Colonic mucosa (tissue), 4 donors: ENCODE results near the gene MOB3A. TPM values are rescaled to one million over a fixed set of nuclear protein-coding genes. Genes with fewer than 3 reads are reported as not detected.

Experiments
- DNase-seq: peaks from one replicate; pipeline ENCODE4 v3.0.0-alpha.2; 2020
- H3K27ac ChIP-seq: fragments of 200-600 bp; one replicate; pipeline ENCODE4 v1.8.0; 2021
- H3K27me3 ChIP-seq: fragments of 200-600 bp; one replicate; pipeline ENCODE4 v1.8.0; 2021
- H3K36me3 ChIP-seq: fragments of 200-600 bp; one replicate; pipeline ENCODE4 v1.8.0; 2021
- H3K4me1 ChIP-seq: fragments of 200-600 bp; one replicate; pipeline ENCODE4 v1.8.0; 2021; ENCODE audit warnings: mild to moderate bottlenecking
- H3K4me3 ChIP-seq: fragments of 200-600 bp; one replicate; pipeline ENCODE4 v1.8.0; 2021
- H3K9ac ChIP-seq, 2 donors: one replicate each; pipeline ENCODE4 v1.7.0; 2013; ENCODE audit warnings: control low read depth in 2 of 2, low read depth in 2 of 2, low read length in 2 of 2
- H3K9me3 ChIP-seq: fragments of 200-600 bp; one replicate; pipeline ENCODE4 v1.8.0; 2021
- CTCF ChIP-seq: fragments of 200-600 bp; IDR thresholded peaks from one replicate; pipeline ENCODE4 v1.8.0; 2022; ENCODE audit warnings: antibody characterized with exemption, mild to moderate bottlenecking
- intact Hi-C: fragments of 100-400 bp; cut with DNase I; formaldehyde crosslinking; loops from one replicate; pipeline ENCODE4 v1.14.1; 2022
- total RNA-seq, 2 donors: library from RNA; stranded (reverse); fragmentation: NEBNext Ultra II Directional in 1 of 2; extraction: Animal tissue kit (Norgen Biotek cat#: 25700) in 1 of 2; gene quantifications; one replicate each; pipeline ENCODE4 v1.2.1, GENCODE V29; 2021
- donor health status: healthy.
- donor health status: DM: no; HTN: no; CAD: no.
- donor health status: DM: no; HTN: no; CAD: no.

The MOB3A gene
- total RNA-seq, 2 donors from 2014 or later: 40.0 to 40.5 TPM

- intact Hi-C loops: no loop called here
- H3K27me3 ChIP-seq: no peaks in the 10 kb centered on the region
- no peak overlapping the region for H3K27ac ChIP-seq
- no peaks in the 10 kb centered on the region for H3K9me3 ChIP-seq
- no peak overlapping the region for H3K4me3 ChIP-seq
- no peak for DNase-seq
- no peaks in the 10 kb centered on the region for H3K36me3 ChIP-seq
- H3K4me1 ChIP-seq: no peaks in the 10 kb centered on the region
- no peak overlapping the region for H3K9ac ChIP-seq
- TF ChIP-seq CTCF: no peak
Measured at GRCh38 chr19:2021453-2022140, 74.5 kb downstream of the MOB3A start.

Other genes starting within 250 kb of the MOB3A start
- 10 to 100 TPM; 42.0 to 51.7 TPM for gene REXO1, start 247.8 kb downstream of the MOB3A start, total RNA-seq
- 10 to 100 TPM; 31.1 to 34.8 TPM for gene KLF16, start 232.7 kb downstream of the MOB3A start, total RNA-seq
- 10 to 100 TPM; 53.3 to 78.5 TPM for gene ABHD17A, start 210.8 kb downstream of the MOB3A start, total RNA-seq
- 10 to 100 TPM; 14.2 to 24.7 TPM for gene ADAT3, start 190.9 kb downstream of the MOB3A start, total RNA-seq
- gene SCAMP4, start 190.9 kb downstream of the MOB3A start, total RNA-seq: 10 to 100 TPM; 57.4 to 91.8 TPM
- gene CSNK1G2, start 155.2 kb downstream of the MOB3A start, total RNA-seq: 10 to 100 TPM; 55.3 to 61.0 TPM
- 10 to 100 TPM; 74.5 to 81.5 TPM for gene BTBD2, start 80.6 kb downstream of the MOB3A start, total RNA-seq
- gene MKNK2, start 45.1 kb downstream of the MOB3A start, total RNA-seq: 100 to 1,000 TPM; 358 to 589 TPM
- 1 to 10 TPM; 2.1 to 4.5 TPM for gene IZUMO4, start 589 bp upstream of the MOB3A start, total RNA-seq
- gene AP3D1, start 55.2 kb upstream of the MOB3A start, total RNA-seq: 100 to 1,000 TPM; 105 to 137 TPM
- gene DOT1L, start 67.6 kb upstream of the MOB3A start, total RNA-seq: 10 to 100 TPM; 31.5 to 52.0 TPM
- 100 to 1,000 TPM; 176 to 238 TPM for gene PLEKHJ1, start 140.0 kb upstream of the MOB3A start, total RNA-seq
- gene SF3A2, start 140.5 kb upstream of the MOB3A start, total RNA-seq: 10 to 100 TPM; 60.9 to 99.8 TPM
- 1 to 10 TPM in 1 of 2 donors, under 1 TPM in 1; 0.90 to 5.1 TPM for gene AMH, start 153.0 kb upstream of the MOB3A start, total RNA-seq
- 1 to 10 TPM in 1 of 2 donors, under 1 TPM in 1; 0.64 to 1.3 TPM for gene JSRP1, start 160.1 kb upstream of the MOB3A start, total RNA-seq
- gene PEAK3, start 185.8 kb upstream of the MOB3A start, total RNA-seq: under 1 TPM; 0.29 to 0.72 TPM
- gene LINGO3, start 211.8 kb upstream of the MOB3A start, total RNA-seq: under 1 TPM in 1 of 2 donors, not detected in 1; 0.58 TPM
- gene LSM7, start 232.3 kb upstream of the MOB3A start, total RNA-seq: 100 to 1,000 TPM in 1 of 2 donors, 10 to 100 TPM in 1; 99.0 to 185 TPM
- gene SPPL2B, start 232.4 kb upstream of the MOB3A start, total RNA-seq: 100 to 1,000 TPM; 108 to 206 TPM